HepG2 (cell line): ENCODE data around the gene SIRPB2.

Source experiments
- ZNF556 ChIP-seq: sonication (generic); formaldehyde crosslinking; IDR thresholded peaks from 2 replicates; pipeline ENCODE4 v1.4.0; 2020; ENCODE audit warnings: mild to moderate bottlenecking, missing genetic modification reagents, borderline replicate concordance
- ZNF788 ChIP-seq: sonication (generic); formaldehyde crosslinking; IDR thresholded peaks from 2 replicates; pipeline ENCODE4 v1.5.0; 2020; ENCODE audit warnings: mild to moderate bottlenecking, missing genetic modification reagents, borderline replicate concordance
- TF ChIP-seq, protein P1 (sequence below): sonication (generic); formaldehyde crosslinking; IDR thresholded peaks from 2 replicates; pipeline ENCODE4 v1.4.0; 2020; ENCODE audit warnings: missing genetic modification reagents

DNA sequence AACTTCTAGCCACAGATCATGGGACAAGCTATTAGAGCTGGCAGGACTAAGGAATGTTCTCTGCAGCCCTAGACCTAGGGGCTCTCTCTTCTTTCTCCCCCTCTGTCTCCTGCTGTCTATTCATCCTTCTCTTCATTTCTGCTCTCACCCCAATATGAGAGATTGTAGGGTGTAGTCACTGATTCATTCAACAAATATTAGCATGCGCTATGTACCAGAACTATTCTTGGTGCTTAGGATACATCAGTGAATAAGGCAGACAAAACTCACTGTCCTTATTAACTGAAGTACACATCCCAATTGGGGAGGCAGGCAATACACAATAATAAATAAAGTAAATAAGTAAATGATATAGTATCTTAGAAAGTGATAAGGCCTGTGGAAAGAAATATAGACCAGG lies 14.7 kb upstream of the SIRPB2 start:
- TF ChIP-seq ZNF556 (CRISPR knock-in tag) = no peak
- TF ChIP-seq, protein P1, sequence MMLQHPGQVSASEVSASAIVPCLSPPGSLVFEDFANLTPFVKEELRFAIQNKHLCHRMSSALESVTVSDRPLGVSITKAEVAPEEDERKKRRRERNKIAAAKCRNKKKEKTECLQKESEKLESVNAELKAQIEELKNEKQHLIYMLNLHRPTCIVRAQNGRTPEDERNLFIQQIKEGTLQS (CRISPR knock-in tag) = no peak
- no peak for TF ChIP-seq ZNF788
